HG03378 (cell line): ENCODE results near the gene BPIFB1.

Experiments
- ATAC-seq: cut with Tn5 transposase; IDR thresholded peaks from one replicate; pipeline ENCODE4 v1.9.1; 2021; ENCODE audit warnings: mild to moderate bottlenecking, moderate library complexity; ENCODE audit not compliant: unreplicated experiment

The BPIFB1 gene

DNA sequence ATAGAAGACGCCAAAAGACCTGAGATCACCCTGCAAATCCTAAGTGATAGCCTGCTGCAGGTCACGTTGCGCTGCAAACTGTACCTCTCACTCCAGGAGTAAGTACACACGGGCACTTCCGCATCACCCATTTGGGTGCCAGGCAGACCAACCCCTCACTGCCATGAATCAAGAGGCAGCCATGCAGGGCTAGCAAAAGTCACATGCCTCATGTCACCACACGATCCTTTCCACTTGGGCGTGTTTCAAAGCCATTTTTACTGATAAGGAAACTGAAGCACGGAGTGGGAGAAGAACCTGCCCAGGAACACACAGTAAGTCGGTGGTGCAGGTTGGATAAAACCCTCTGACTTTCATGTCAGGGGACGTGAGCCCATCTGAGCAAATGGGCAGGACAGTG, 37.0 kb downstream of the BPIFB1 start:
- ATAC-seq, result no peak

DNA sequence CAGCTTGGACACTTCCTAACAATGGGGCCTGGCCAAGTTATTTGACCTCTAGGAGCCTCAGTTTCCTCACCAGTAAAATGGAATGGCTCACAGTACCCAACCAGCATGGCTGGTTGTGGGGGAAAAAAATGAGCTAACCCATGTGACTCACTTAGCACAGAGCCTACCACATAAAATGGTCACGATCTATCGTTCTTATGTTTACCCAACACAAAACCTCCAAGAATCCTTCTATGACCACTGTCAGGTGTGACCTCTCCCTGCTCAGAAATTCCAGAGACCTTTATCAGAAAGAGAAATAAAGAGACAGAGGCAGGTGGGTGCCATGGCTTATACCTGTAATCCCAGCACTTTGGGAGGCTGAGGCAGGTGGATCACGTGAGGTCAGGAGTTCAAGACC, 39.4 kb downstream of the BPIFB1 start:
- ATAC-seq, result no peak

DNA sequence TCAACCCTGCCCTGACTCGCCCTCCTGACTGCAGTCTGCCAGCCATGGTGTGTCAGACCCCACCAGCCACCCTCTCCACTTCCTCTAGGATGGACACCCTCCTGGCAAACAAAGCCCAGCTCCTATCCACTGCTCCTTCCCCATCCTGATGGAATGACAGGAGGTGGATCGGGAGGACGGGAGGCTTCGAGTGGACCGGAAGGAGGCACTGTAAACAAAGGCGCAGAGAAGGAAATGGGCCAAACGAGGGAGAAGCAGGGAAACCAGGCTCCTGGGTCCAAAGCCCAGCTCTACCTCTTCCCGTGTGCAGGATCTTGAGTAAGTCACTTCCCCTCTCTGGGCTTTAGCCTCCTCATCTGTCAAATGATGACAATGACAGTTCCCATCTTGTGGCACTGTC, 40.2 kb downstream of the BPIFB1 start:
- ATAC-seq, result no peak

DNA sequence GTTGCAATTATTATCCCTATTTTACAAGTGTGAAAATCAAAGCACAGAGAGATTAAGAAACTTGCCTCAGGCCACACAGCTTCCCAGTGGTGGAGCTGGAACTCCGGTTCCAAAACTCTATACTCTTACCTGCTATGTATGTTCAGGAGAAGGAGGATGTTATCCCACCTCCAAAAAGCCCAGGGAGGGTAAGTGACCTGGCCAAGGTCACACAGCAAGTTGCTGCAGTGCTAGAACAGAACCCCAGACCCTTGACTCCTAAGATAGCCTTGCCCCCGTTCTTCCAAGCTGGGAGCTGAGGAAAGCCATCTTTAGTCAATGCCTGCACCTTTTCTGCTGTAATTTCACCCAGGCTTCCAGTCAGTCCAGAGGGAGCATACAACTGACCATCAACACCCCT, 42.3 kb downstream of the BPIFB1 start:
- ATAC-seq, result no peak

DNA sequence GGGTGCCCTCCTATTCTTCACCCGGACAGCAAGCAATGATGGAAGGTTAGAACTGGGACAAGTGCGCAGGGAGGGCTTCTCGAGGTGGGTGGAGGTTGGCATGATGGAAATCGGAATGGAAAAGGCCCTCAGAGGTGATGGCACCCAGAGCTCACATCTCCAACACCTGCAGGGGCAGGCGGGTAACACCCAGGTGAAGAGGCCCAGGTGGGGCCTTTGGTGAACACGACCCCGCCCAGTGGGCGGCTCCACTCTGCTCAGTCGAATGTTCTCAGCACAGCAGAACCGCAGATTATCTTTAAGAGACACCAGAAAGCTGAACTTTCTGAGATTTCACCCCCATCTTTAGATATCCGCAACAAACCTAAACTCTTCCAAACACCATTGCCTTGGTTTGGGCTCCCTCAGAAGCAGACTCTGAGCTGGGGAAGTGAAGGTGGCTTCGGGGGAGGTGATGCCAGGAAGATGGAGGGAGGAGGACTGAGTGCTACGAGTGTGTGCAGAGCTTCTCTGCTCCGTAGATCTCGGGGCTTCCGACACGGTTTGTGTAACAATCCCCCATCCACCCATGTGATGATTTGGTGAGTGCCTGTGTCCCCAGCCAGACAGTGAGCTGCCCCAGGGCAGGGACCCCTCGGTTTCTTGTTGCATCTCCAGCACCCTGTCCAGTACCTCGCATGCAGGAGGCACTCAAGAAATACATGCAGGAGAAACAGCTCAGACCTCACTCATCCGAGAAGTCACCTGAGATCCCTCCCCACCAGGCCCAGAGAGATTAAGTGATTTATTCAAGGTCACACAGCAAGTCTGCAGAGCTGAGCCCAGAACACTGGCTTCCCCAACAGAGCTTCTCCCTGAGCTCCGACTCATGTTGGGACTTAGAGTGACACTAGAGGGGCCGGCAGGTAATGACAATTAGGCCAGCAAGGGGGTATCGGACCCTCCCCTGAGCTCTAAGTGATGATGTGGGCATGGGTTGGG, 45.4 kb downstream of the BPIFB1 start:
- ATAC-seq, result no peak

DNA sequence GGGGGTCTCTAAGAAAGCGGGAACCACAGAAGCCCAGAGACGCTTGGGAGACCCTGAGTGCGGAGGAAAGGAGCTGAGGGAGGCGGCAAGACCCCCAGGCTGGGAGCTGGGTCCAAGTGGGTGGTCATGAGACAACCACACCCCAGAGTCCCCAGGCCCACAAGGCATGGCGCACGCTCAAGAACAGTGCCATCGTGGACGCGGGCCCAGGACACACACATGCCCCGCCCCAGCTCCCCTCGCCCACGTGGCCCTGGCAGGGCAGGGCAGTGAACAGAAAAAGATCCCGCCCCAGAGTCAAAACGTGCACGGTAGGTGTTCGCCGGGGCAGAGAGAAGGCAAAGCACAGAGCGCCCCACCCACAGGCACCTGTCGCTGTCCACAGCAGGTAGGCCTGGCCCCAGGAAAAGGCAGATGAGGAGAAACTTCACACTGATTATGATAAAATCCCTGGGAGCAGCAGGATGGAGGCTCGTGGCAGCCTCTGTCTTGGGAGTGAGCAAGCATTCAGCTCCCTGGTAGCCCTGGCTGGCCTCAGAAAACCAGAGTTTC, 50.0 kb downstream of the BPIFB1 start:
- no peak for ATAC-seq

DNA sequence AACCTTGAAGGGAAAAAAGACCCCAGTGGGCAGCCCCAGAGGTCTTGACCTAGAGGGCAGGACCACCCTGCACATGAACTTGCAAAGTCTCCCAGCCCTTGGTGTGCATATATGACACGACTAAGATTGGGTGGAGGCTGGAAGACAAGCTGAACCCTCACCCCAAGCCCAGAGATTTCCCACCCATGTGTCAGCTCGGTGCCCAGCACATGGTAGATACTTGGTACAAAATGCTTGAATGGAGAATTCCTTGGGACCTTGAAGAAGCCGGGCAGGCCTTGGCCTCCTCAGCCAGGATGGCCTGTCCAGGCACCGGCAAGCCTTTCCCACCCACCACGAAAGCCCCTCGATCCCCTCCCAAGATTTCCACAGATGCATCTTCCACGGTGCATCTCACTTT, 50.6 kb downstream of the BPIFB1 start:
- ATAC-seq, result no peak

DNA sequence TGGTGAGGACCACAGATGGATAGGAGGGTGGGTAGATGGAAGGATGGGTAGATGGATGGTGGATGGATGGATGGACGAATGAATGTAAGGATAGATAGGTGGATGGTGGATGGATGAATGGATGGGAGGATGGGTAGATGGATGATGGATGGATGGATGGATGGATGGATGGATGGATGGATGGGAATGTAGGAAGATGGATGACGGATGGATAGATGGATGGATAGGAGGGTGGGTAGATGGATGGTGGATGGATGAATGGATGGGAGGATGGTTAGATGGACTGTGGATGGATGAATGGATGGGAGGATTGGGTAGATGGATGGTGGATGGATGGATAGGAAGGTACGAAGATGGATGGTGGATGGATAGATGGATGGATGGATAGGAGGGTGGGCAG, 51.1 kb downstream of the BPIFB1 start:
- ATAC-seq, result no peak

DNA sequence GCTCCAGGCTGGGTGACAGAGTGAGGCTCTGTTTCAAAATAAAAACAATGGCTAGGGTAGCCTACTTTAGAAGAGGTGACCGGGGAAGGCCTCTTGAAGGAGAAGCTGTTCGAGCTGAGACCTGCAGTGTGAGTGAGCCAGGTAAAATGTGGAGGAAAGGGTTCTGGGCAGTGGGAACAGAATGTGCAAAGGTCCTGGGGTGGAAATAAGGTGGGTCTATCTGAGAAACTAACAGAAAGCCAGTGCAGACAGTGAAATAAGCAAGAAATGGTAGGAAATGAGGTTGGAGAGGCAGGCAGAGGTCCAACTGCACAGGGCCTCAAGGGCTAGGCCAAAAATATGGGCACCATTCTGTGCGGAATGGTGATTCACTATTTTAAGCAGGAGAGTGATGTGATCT, 53.4 kb downstream of the BPIFB1 start:
- ATAC-seq, result no peak

DNA sequence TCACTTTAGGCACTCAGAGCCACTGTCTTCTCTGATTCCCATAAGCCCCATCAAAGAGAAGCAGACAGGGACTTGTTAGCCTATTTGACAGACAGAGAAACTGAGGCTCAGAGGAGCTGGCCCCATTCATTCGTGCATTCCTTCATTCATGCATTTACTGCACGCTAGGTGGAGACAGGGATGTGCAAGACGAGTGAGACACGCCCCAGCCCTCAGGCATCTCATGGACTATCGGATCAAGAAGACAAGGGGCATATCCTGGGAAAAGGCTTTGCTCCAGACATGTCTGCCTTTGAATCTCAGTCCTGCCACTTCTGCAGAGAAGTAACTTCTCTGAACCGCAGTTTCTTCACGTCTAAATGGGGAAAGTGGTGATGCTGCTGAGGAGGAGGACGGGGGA, 54.1 kb downstream of the BPIFB1 start:
- no peak for ATAC-seq

DNA sequence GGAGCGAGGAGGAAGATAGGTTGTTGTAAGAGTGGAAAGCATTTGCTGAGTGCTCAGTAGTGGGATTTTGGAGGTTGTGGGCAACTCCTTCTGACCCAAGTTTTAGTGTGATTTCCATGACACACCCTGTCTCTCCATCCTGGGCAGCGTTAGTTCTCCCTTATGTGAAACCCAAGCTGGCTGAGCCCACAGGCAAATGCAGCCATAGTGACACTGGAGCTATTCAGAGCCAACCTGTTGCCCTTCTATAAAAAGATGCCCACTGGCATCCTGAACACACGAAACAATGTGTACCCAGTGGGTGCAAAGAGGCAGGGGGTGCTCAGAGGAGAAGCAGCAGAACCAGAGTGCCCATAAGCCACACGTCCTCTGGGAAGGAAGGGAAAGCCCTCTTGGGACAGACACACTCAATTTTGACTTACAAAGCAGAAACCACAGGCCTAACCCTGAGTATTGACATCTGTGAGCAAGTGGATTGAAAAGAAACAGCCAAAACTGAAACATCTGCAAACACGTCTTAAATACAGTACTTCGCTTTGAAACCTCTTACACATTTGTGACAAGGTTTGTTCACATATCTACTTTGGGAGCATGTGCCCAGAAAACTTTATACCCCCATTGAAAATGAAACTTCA, 54.6 kb downstream of the BPIFB1 start:
- no peak for ATAC-seq

DNA sequence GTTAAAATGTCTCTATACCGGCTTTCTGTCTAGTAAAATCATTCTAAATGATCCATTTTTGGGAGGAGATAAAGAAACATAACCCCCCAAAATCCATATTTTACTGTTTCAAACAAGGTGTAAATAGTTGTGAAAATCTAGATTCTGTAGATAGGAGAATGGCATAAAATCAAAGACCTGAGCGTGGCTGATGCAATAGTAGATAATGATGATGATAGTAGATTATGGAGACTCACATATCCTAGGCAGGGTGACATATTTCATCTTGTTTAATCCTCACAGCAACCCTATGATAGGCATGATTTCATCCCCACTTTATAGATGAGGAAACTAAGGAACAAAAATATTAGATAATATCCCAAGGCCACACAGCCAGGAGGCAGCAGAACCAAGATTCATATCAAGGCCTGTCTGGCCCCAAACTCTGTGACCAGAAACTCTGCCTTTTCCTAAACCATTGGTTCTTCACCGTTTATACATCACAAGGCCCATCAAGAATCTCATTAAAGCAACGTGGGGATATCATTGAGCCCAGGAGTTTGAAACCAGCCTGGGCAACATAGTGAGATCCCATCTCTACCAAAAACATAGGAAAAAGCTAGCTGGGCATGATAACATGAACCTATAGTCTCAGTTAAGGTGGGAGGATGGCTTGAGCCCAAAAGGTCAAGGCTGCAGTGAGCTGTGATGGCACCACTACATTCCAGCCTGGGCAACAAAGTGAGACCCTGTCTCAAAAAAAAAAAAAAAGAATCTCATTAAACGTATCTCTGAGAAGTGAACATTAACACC, 55.6 kb downstream of the BPIFB1 start:
- ATAC-seq, result no peak

DNA sequence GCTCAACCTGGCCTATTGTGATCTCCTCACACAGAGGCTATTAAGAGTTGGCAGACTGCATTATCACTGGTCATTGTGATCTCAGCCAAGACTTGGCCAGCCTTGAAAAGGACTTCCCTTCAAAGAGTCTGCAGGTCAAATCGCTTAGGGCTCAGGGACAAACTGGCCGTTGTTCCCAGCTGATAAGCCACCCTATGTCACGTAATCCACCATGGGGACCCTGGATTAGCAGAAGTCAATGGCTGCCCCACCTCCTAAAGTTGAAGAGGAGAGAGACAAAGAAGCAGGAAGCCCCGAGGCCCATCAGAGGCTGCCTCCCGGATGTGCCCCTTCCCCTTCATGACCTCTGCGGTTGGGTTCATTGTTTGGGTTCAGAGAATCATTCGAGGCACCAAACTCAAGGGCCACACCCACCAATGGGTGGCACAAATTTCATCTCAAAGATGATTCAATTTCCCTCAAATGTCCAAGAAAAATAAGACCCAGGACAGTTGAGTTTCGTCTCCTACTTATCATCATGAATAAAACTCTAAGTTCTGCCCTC, 56.6 kb downstream of the BPIFB1 start:
- no peak for ATAC-seq

DNA sequence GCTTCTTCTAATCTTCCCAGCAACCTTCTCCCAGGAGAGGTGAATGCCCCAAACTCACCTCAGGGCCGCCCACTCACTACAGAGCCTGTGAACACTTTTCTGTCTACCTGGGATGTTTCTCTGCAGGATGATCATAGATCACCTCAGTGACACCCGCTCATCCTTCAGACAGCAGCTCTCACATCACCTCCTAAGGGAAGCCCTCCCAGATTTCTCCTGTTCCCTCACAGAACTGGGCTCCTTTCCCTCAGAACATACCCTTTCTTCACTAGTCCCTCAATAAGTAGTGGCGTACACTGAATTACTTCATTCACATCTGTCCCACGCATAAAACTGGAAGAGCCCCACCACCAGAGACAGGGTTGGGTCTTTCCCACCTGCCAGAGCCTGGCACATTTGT, 60.5 kb downstream of the BPIFB1 start:
- ATAC-seq, result no peak

DNA sequence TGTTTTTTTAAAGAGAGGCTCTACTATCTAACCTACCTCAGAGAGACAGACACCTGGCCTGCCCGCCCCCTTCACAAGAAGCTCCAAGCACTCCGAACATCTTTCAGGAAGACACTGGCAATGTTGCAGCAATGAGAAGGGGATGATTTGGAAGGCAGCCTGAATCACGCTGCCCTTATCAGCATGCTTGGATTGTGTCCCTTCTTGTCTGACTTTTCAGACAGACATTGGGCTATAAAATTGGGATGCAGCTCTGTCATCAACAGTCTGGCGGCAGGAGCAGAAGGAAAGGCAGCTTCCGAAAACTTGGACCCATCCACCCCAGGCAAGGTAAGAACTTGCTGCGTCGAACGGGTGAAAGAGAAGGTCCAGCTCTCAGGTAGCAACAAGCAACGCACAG, 62.3 kb downstream of the BPIFB1 start:
- no peak for ATAC-seq

DNA sequence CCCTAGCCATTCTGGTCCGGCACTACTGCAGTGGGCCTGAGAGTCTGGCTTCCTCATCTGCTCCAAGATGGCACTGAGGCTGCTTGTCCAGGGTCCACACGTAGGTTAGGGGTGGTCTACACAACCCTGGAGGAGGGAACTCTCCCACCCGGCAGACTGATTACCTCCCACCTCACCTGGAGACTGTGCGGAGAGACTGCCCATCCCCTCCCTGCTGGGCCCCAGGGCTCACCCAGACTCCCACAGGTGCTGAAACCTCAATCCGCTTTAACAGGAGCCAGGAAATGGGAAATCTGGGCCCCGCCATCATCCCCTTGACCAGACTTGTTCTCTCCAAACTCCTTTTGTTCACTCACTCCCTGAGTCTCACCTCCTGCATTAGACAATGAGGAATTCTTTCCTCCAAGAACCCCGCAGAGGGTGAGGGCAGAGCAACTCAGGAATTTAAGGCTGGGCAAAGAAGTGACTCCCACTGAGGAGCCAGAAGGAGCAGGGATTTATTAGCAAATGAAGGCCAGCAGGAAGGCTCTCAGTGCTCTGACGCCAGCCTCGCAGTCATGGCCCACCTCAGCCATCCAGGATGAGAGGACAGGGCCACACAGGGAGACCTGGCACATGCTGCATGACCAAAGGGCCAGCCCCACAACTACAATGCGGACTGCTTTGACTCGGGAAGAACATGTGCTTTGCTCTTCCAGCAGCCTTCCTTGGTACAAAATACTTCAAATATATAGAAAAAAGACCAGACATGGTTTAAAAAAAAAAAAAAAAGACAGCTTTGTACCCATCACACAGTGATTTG, 65.3 kb downstream of the BPIFB1 start:
- no peak for ATAC-seq

DNA sequence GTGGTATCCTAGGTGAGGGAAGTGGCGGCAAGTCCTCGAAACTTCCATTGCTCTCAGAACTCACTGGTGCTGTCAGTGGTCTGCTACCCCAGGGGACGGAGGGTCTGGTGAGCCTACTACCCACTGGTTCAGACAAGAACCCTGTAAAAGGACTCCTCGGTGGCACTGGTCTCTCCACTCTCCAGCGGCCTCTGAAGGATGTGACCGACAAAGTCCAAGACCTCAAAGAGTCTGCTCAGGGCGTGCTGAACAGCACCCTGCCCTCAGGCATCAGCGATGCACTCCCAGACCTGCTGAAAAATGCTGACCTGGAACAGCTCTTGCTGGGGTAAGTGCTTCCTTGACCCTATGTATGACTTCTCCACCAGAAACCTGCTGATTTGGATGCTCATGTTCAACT, 66.5 kb downstream of the BPIFB1 start:
- no peak for ATAC-seq

DNA sequence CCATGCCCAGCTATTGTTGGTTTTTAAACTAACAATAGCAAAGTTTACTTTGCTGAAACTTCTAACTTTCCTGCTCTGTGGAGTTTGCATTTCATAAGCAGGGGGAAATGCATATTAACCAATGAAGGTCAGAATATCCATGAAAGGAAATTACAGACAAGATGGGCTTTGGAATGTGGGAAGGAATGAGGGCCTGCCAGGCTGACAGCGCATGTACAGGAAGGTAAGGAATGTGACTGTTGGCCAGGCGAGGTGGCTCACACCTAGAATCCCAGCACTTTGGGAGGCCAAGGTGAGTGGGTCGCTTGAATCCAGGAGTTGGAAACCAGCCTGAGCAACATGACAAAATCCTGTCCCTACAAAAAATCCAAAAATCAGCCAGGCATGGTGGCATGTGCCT, 68.7 kb downstream of the BPIFB1 start:
- ATAC-seq, result no peak

DNA sequence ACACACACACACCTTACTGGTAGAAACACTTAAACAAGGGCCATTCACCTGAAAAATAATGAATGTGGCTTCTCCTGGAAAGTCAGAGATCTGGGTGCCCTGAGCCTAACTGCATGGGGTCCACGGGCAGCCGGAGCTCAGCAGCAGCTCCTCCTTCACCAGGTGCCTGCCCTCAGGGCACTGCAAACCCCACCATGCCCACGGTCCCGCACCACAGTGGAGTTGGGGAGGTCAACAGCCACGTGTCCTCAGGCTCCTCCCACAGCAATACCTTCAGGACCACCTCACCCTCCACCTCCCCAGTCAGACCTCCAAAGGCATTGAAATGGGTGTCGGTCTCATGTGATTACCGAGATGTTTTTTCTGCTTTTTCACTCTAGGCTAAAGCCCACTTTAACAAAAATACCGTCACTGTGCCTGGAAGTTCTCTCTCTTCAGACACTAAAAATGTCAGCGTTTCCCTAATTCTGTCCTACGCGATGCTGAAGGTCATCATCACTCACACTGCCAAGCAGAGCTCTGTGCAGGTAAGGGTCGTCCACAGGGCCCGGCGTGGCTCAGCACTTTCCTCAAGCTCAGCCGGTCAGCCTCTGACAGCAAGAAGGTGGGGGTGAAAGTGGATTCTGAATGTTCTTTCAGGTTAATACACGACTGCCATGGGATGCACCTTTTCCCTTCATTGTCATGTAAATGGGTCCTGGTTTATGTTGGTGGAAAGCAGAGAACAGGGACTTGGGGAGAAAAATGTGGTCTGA, 69.4 kb downstream of the BPIFB1 start:
- no peak for ATAC-seq

DNA sequence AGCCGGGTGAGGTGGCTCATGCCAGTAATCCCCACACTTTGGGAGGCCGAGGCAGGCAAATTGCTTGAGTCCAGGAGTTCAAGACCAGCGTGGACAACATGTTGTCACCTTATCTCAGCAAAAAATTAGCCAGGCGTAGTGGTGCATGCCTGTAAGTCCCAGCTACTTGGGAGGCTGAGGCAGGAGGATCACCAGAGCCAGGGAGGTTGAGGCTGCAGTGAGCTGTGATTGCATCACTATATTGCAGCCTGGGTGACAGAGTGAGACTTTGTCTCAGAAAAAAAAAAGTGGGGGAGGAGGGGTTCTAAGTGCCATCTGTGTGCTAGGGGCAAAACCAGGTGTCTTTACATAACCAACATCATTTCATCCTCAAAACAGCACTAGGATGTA, 70.0 kb downstream of the BPIFB1 start:
- no peak for ATAC-seq
